GM12872 (cell line): ENCODE measurements around the gene STON2.

Experiments used
- CTCF ChIP-seq: IDR thresholded peaks from 3 replicates; pipeline ENCODE4 v1.5.1; 2011; ENCODE audit warnings: low read depth, mild to moderate bottlenecking, low read length, moderate library complexity; ENCODE audit not compliant: insufficient read depth

Gene STON2

GRCh38 chr14:81366884-81367283, 33.2 kb downstream of the STON2 start:
- no peak for TF ChIP-seq CTCF

- TF ChIP-seq CTCF: no peak
These were observed 33.9 kb downstream of the STON2 start for GRCh38 chr14:81366214-81366613.

GRCh38 chr14:81363746-81364378, 36.3 kb downstream of the STON2 start:
- no peak for TF ChIP-seq CTCF

GRCh38 chr14:81353691-81354323, 46.3 kb downstream of the STON2 start:
- no peak for TF ChIP-seq CTCF

- TF ChIP-seq CTCF: no peak
These were observed 47.7 kb downstream of the STON2 start for GRCh38 chr14:81352413-81352812.

GRCh38 chr14:81351205-81351604, 48.9 kb downstream of the STON2 start:
- TF ChIP-seq CTCF: no peak

GRCh38 chr14:81350344-81351130, 49.6 kb downstream of the STON2 start:
- TF ChIP-seq CTCF: no peak
